HepG2 (cell line): Measurements from ENCODE around the gene NTPCR. TPM values are rescaled to one million over a fixed set of nuclear protein-coding genes. Genes with fewer than 3 reads are reported as not detected.

ENCODE experiments used
- CHD2 ChIP-seq: IDR thresholded peaks from 2 replicates; pipeline ENCODE4 v1.6.1; 2011; ENCODE audit warnings: low read depth, low read length, improper control_type of control experiment
- CREBL2 ChIP-seq: sonication (generic); formaldehyde crosslinking; IDR thresholded peaks from 2 replicates; pipeline ENCODE4 v1.8.1; 2023; ENCODE audit warnings: missing genetic modification reagents, mild to moderate bottlenecking, borderline replicate concordance
- MTF1 ChIP-seq: sonication (generic); formaldehyde crosslinking; IDR thresholded peaks from 2 replicates; pipeline ENCODE4 v1.5.0; 2020; ENCODE audit warnings: missing genetic modification reagents
- MYNN ChIP-seq: sonication (generic); formaldehyde crosslinking; IDR thresholded peaks from 2 replicates; pipeline ENCODE4 v1.4.0; 2020; ENCODE audit warnings: mild to moderate bottlenecking, low read depth, missing genetic modification reagents
- MYPOP ChIP-seq: sonication (generic); formaldehyde crosslinking; IDR thresholded peaks from 2 replicates; pipeline ENCODE4 v1.8.1; 2023; ENCODE audit warnings: mild to moderate bottlenecking, moderate library complexity, missing genetic modification reagents
- SAFB2 ChIP-seq: sonication (generic); formaldehyde crosslinking; IDR thresholded peaks from 2 replicates; pipeline ENCODE4 v1.5.1; 2020; ENCODE audit warnings: missing genetic modification reagents, low read depth, mild to moderate bottlenecking, borderline replicate concordance
- SMAD3 ChIP-seq: sonication (generic); formaldehyde crosslinking; IDR thresholded peaks from 2 replicates; pipeline ENCODE4 v1.4.0; 2020; ENCODE audit warnings: missing genetic modification reagents
- SNAPC2 ChIP-seq: sonication (generic); formaldehyde crosslinking; IDR thresholded peaks from 2 replicates; pipeline ENCODE4 v1.8.1; 2022; ENCODE audit warnings: mild to moderate bottlenecking, missing genetic modification reagents
- TFAP4 ChIP-seq: sonication (generic); IDR thresholded peaks from 2 replicates; pipeline ENCODE4 v1.6.1; 2016; ENCODE audit warnings: low read depth, borderline replicate concordance
- TRIM22 ChIP-seq: fragments of 450-650 bp; IDR thresholded peaks from 2 replicates; pipeline ENCODE4 v1.6.1; 2017
- XRCC5 ChIP-seq: fragments of 200-400 bp; formaldehyde crosslinking; optimal IDR thresholded peaks from 2 replicates; pipeline ENCODE3; 2017; ENCODE audit warnings: mild to moderate bottlenecking, low read length
- ZBTB10 ChIP-seq: sonication (generic); formaldehyde crosslinking; IDR thresholded peaks from 2 replicates; pipeline ENCODE4 v1.4.0; 2020; ENCODE audit warnings: missing genetic modification reagents, borderline replicate concordance
- ZMYM4 ChIP-seq: sonication (generic); formaldehyde crosslinking; IDR thresholded peaks from 2 replicates; pipeline ENCODE4 v1.8.1; 2023; ENCODE audit warnings: mild to moderate bottlenecking, missing genetic modification reagents
- ZNF205 ChIP-seq: IDR thresholded peaks from 2 replicates; pipeline ENCODE4 v1.6.1; 2018; ENCODE audit warnings: missing biosample characterization, missing genetic modification reagents
- ZNF335 ChIP-seq: sonication (generic); formaldehyde crosslinking; IDR thresholded peaks from 2 replicates; pipeline ENCODE4 v1.4.0; 2020; ENCODE audit warnings: missing genetic modification reagents
- ZNF678 ChIP-seq: sonication (generic); formaldehyde crosslinking; IDR thresholded peaks from 2 replicates; pipeline ENCODE4 v1.4.0; 2020; ENCODE audit warnings: mild to moderate bottlenecking, missing genetic modification reagents
- polyA plus RNA-seq, 8 experiments: library from polyadenylated mRNA; depleted of rRNA in 3 of 8; stranded (reverse) in 7 of 8; unstranded in 1 of 8; fragments of >200 nt; fragmentation: Illumina TruSeq in 4 of 8; extraction: Trizol in 4 of 8; gene quantifications; 2 replicates each; pipeline versions ENCODE4 v1.2.1 to v1.2.3, GENCODE V29; 2011 to 2016; ENCODE audit warnings: low read depth in 4 of 8, missing spikeins in 1 of 8, mixed read lengths in 1 of 8; ENCODE audit not compliant: insufficient read depth in 1 of 8
- total RNA-seq, 5 experiments: library from RNA; depleted of rRNA; stranded (reverse); fragments of >200 nt; fragmentation: Illumina TruSeq; extraction: Trizol; gene quantifications; 2 replicates each; pipeline ENCODE4 v1.2.3, GENCODE V29; 2016; ENCODE audit warnings: low read depth in 1 of 5

NTPCR gene
- total and polyA plus RNA-seq, 2 of the 13 experiments (the other 11 are each of a cell fraction or from before 2014, with no cell fraction given) = 11.7 to 47.0 TPM

GRCh38 chr1:232950197-232951176, at the start of gene NTPCR (continued):
- TF ChIP-seq MYNN (CRISPR knock-in tag) (no peak), ZNF205 (CRISPR knock-in tag) (no peak), ZBTB10 (CRISPR knock-in tag) (no peak), SNAPC2 (CRISPR knock-in tag) (no peak), MTF1 (CRISPR knock-in tag) (no peak), ZNF678 (no peak), ZMYM4 (CRISPR knock-in tag) (peak; percentile 72), ZNF335 (CRISPR knock-in tag) (no peak), XRCC5 (no peak), MYPOP (CRISPR knock-in tag) (no peak), SMAD3 (CRISPR knock-in tag) (peak; percentile 54; the same call in 1 of the 2 replicates), TFAP4 (0 out of 2 replicates have a peak, but pooled peaks have one; percentile 27), CHD2 (0 out of 2 replicates have a peak, but pooled peaks have one; percentile 23), CREBL2 (CRISPR knock-in tag) (no peak), SAFB2 (CRISPR knock-in tag) (no peak), TRIM22 (no peak)
